DND-41 (cell line): ENCODE results near the gene BAHCC1.

Experiments used
- ATAC-seq: fragments of 200-7000 bp; cut with Tn5 transposase; 3 replicates; pipeline ENCODE4 v1.9.1; 2021; ENCODE audit warnings: low read depth; ENCODE audit not compliant: insufficient read depth
- DNase-seq: peaks from one replicate; pipeline ENCODE4 v3.0.0-alpha.2; 2020
- H2AFZ ChIP-seq: 2 replicates; pipeline ENCODE4 v1.6.0; 2012; ENCODE audit warnings: low read depth, low read length
- H3K27ac ChIP-seq: 2 replicates; pipeline ENCODE4 v1.5.1; 2012; ENCODE audit warnings: low read length, inconsistent platforms
- H3K27me3 ChIP-seq: fragments of 200-600 bp; sonication (generic); 2 replicates; pipeline ENCODE4 v1.6.0; 2012; ENCODE audit warnings: low read length, mild to moderate bottlenecking, inconsistent platforms; ENCODE audit not compliant: insufficient read depth, poor library complexity
- H3K36me3 ChIP-seq: 2 replicates; pipeline ENCODE4 v1.5.1; 2012; ENCODE audit warnings: low read length, inconsistent platforms; ENCODE audit not compliant: insufficient read depth
- H3K4me1 ChIP-seq: 2 replicates; pipeline ENCODE4 v1.5.1; 2012; ENCODE audit warnings: mild to moderate bottlenecking, low read length; ENCODE audit not compliant: insufficient read depth
- H3K4me2 ChIP-seq: 2 replicates; pipeline ENCODE4 v1.6.0; 2012; ENCODE audit warnings: mild to moderate bottlenecking, moderate library complexity, low read length, inconsistent platforms; ENCODE audit not compliant: insufficient read depth
- H3K4me3 ChIP-seq, 2 experiments: fragments of 200-600 bp in 1 of 2; shearing (Covaris generic) in 1 of 2; 2 replicates each; pipeline ENCODE4 v1.5.1; 2012 to 2016; ENCODE audit warnings: inconsistent platforms in 2 of 2, low read length in 2 of 2, mild to moderate bottlenecking in 2 of 2, low read depth in 1 of 2, moderate library complexity in 1 of 2
- H3K79me2 ChIP-seq: 2 replicates; pipeline ENCODE4 v1.6.0; 2012; ENCODE audit warnings: low read length, inconsistent platforms; ENCODE audit not compliant: insufficient read depth
- H3K9ac ChIP-seq: 2 replicates; pipeline ENCODE4 v1.6.0; 2012; ENCODE audit warnings: low read depth, mild to moderate bottlenecking, inconsistent platforms, low read length, moderate library complexity
- H3K9me3 ChIP-seq: 2 replicates; pipeline ENCODE4 v1.5.1; 2012; ENCODE audit warnings: low read length, moderate library complexity, mild to moderate bottlenecking, inconsistent platforms; ENCODE audit not compliant: insufficient read depth, severe bottlenecking
- H4K20me1 ChIP-seq: 2 replicates; pipeline ENCODE4 v1.6.0; 2012; ENCODE audit warnings: low read length; ENCODE audit not compliant: insufficient read depth
- CTCF ChIP-seq: IDR thresholded peaks from 2 replicates; pipeline ENCODE4 v1.5.1; 2012; ENCODE audit warnings: borderline replicate concordance, low read length, moderate library complexity, mild to moderate bottlenecking; ENCODE audit not compliant: poor library complexity, severe bottlenecking; ENCODE audit errors: extremely low read depth
- EZH2 ChIP-seq: IDR thresholded peaks from 3 replicates; pipeline ENCODE4 v1.6.1; 2012; ENCODE audit warnings: borderline replicate concordance, low read depth, mild to moderate bottlenecking, moderate library complexity, low read length, inconsistent platforms; ENCODE audit not compliant: severe bottlenecking

BAHCC1 gene

GRCh38 chr17:81479175-81480071, 84.2 kb downstream of the BAHCC1 start:
- Histone ChIP-seq H3K27ac (no peak overlapping the region), H3K79me2 (peaks cover 6% of the 10 kb centered on the region; the same call in 1 of the 2 replicates), H3K9me3 (no peaks in the 10 kb centered on the region), H3K4me2 (no peak overlapping the region), H4K20me1 (no peaks in the 10 kb centered on the region), H2AFZ (no peak overlapping the region), H3K36me3 (no peaks in the 10 kb centered on the region), H3K4me3 (no peak overlapping the region), H3K9ac (no peak overlapping the region), H3K4me1 (peaks cover 39% of the 10 kb centered on the region), H3K27me3 (no peaks in the 10 kb centered on the region)
- no peak for TF ChIP-seq EZH2
- TF ChIP-seq CTCF: no peak
- DNase-seq (no peak), ATAC-seq (no peak)

- Histone ChIP-seq H3K9me3 (no peaks in the 10 kb centered on the region), H4K20me1 (no peaks in the 10 kb centered on the region), H3K27me3 (no peaks in the 10 kb centered on the region), H3K79me2 (peaks cover 10% of the 10 kb centered on the region; the same call in 1 of the 2 replicates), H3K9ac (peak overlapping the region; percentile 77), H3K36me3 (no peaks in the 10 kb centered on the region), H3K4me1 (peaks cover 48% of the 10 kb centered on the region), H3K4me2 (peak overlapping the region; percentile 85), H3K27ac (peak overlapping the region; percentile 60), H3K4me3 (peak overlapping the region in 1 of 2 experiments; percentile 69; a peak in 2 of 4 replicates), H2AFZ (peak overlapping the region; percentile 84; the same call in 1 of the 2 replicates)
- ATAC-seq (no peak), DNase-seq (no peak)
- TF ChIP-seq EZH2 (no peak), CTCF (peak; percentile 3)
Observed at GRCh38 chr17:81480140-81481072, 85.1 kb downstream of the BAHCC1 start.

- H3K36me3 ChIP-seq: no peaks in the 10 kb centered on the region
- ATAC-seq (peak; percentile 79), DNase-seq (peak; percentile 89)
- H3K4me2 ChIP-seq: peak overlapping the region; percentile 85
- H2AFZ ChIP-seq: peak overlapping the region; percentile 84
- H3K9me3 ChIP-seq: no peaks in the 10 kb centered on the region
- H4K20me1 ChIP-seq: no peaks in the 10 kb centered on the region
- peak overlapping the region; percentile 77 for H3K9ac ChIP-seq
- H3K4me1 ChIP-seq: peaks cover 53% of the 10 kb centered on the region
- peaks cover 10% of the 10 kb centered on the region; the same call in 1 of the 2 replicates for H3K79me2 ChIP-seq
- no peak for TF ChIP-seq EZH2
- no peak for TF ChIP-seq CTCF
- peak overlapping the region; percentile 80 for H3K27ac ChIP-seq
- peak overlapping the region; percentile 25 to 69; a peak in 3 of 4 replicates for H3K4me3 ChIP-seq
- no peaks in the 10 kb centered on the region for H3K27me3 ChIP-seq
Observed at GRCh38 chr17:81481073-81481799, 86.0 kb downstream of the BAHCC1 start.
